Activated CD8-positive, alpha-beta T cell treated with anti-CD3 and anti-CD28 coated beads for 36 hours (primary cell): ENCODE data around the gene FSTL4. TPM values are rescaled to one million over a fixed set of nuclear protein-coding genes. Genes with fewer than 3 reads are reported as not detected.

Source experiments
- ATAC-seq: fragments of 200-7000 bp; cut with Tn5 transposase; one replicate; pipeline ENCODE4 v1.10.0; 2021; ENCODE audit warnings: mild to moderate bottlenecking, moderate library complexity
- CTCF ChIA-PET: fragments of 350-600 bp; sonication (Branson Sonifier 250); formaldehyde crosslinking; loops from one replicate; lab custom pipeline; 2021; ENCODE audit warnings: antibody characterized with exemption; lab: Charles Lee
- POLR2A ChIA-PET: fragments of 350-600 bp; sonication (Branson Sonifier 250); formaldehyde crosslinking; loops from one replicate; lab custom pipeline; 2021; ENCODE audit warnings: antibody characterized with exemption; lab: Charles Lee
- DNase-seq: peaks from one replicate; pipeline ENCODE4 v3.0.0-alpha.2; 2020
- H3K27ac Mint-ChIP-seq: one replicate; pipeline ENCODE4 v1.8.0; 2021; ENCODE audit warnings: mild to moderate bottlenecking, mixed read lengths
- H3K27me3 Mint-ChIP-seq: one replicate; pipeline ENCODE4 v1.8.0; 2021; ENCODE audit warnings: mixed read lengths
- H3K36me3 Mint-ChIP-seq: one replicate; pipeline ENCODE4 v1.8.0; 2021; ENCODE audit warnings: low read depth, mixed read lengths
- H3K4me1 Mint-ChIP-seq: one replicate; pipeline ENCODE4 v1.8.0; 2021; ENCODE audit warnings: low read depth, mixed read lengths
- H3K4me3 Mint-ChIP-seq: one replicate; pipeline ENCODE4 v1.8.0; 2021; ENCODE audit warnings: mild to moderate bottlenecking, moderate library complexity, mixed read lengths
- H3K9me3 Mint-ChIP-seq: one replicate; pipeline ENCODE4 v1.8.0; 2021; ENCODE audit warnings: mixed read lengths
- CTCF ChIP-seq: fragments of 200-600 bp; IDR thresholded peaks from one replicate; pipeline ENCODE4 v1.8.0; 2022; ENCODE audit warnings: antibody characterized with exemption, mild to moderate bottlenecking
- intact Hi-C: fragments of 100-400 bp; cut with micrococcal nuclease; formaldehyde crosslinking; loops from one replicate; pipeline ENCODE4 v1.10.0; 2022
- total RNA-seq, 2 experiments: library from RNA; stranded (reverse); gene quantifications; one replicate each; pipeline ENCODE4 v1.2.3, GENCODE V29; 2021

FSTL4 gene
- total RNA-seq, 2 experiments from 2014 or later, result not detected

- H3K36me3 Mint-ChIP-seq, result no peaks in the 10 kb centered on the region
- ChIA-PET POLR2A (no interaction called here), CTCF (interaction anchor here (1.4 kb wide), 1 partner anchor 227 kb away, joined by 3 read pairs; no protein-coding TSS in a partner anchor)
- no peaks in the 10 kb centered on the region for H3K4me1 Mint-ChIP-seq
- H3K27me3 Mint-ChIP-seq, result peaks cover 38% of the 10 kb centered on the region
- H3K27ac Mint-ChIP-seq, result no peak overlapping the region
- no peak for ATAC-seq
- intact Hi-C loops, result no loop called here
- no peak overlapping the region for H3K4me3 Mint-ChIP-seq
- no peak for DNase-seq
- no peak for TF ChIP-seq CTCF
- no peaks in the 10 kb centered on the region for H3K9me3 Mint-ChIP-seq
Measured at GRCh38 chr5:133641683-133642082, 29.3 kb upstream of the FSTL4 start.

- Mint-ChIP-seq H3K9me3 (no peaks in the 10 kb centered on the region), H3K27me3 (peaks cover 32% of the 10 kb centered on the region), H3K4me3 (no peak overlapping the region), H3K36me3 (no peaks in the 10 kb centered on the region), H3K4me1 (no peaks in the 10 kb centered on the region), H3K27ac (no peak overlapping the region)
- intact Hi-C loops, result no loop called here
- ChIA-PET CTCF (interaction anchor here (1.1 kb wide), 1 partner anchor 27 kb away, joined by 3 read pairs; the partner anchor contains the start of gene FSTL4), POLR2A (no interaction called here)
- DNase-seq (no peak), ATAC-seq (no peak)
- no peak for TF ChIP-seq CTCF
Measured at GRCh38 chr5:133639850-133640528, 27.6 kb upstream of the FSTL4 start.

GRCh38 chr5:133638436-133638835 lies 26.1 kb upstream of the FSTL4 start:
- no peak overlapping the region for H3K27ac Mint-ChIP-seq
- ChIA-PET CTCF (interaction anchor here (1.5 kb wide), 1 partner anchor 231 kb away, joined by 4 read pairs; no protein-coding TSS in a partner anchor), POLR2A (no interaction called here)
- no peaks in the 10 kb centered on the region for H3K4me1 Mint-ChIP-seq
- DNase-seq, result no peak
- no peak for TF ChIP-seq CTCF
- H3K27me3 Mint-ChIP-seq, result peaks cover 31% of the 10 kb centered on the region
- intact Hi-C loops, result no loop called here
- H3K9me3 Mint-ChIP-seq, result no peaks in the 10 kb centered on the region
- H3K36me3 Mint-ChIP-seq, result no peaks in the 10 kb centered on the region
- ATAC-seq, result no peak
- H3K4me3 Mint-ChIP-seq, result no peak overlapping the region

GRCh38 chr5:133637206-133637605 lies 24.9 kb upstream of the FSTL4 start:
- peaks cover 29% of the 10 kb centered on the region for H3K27me3 Mint-ChIP-seq
- POLR2A ChIA-PET, result no interaction called here
- H3K4me1 Mint-ChIP-seq, result no peaks in the 10 kb centered on the region
- TF ChIP-seq CTCF, result no peak
- no peak for DNase-seq
- no peak overlapping the region for H3K4me3 Mint-ChIP-seq
- no peak for ATAC-seq
- peaks cover 5% of the 10 kb centered on the region for H3K9me3 Mint-ChIP-seq
- CTCF ChIA-PET, result no interaction called here
- intact Hi-C loops, result no loop called here
- no peaks in the 10 kb centered on the region for H3K36me3 Mint-ChIP-seq
- no peak overlapping the region for H3K27ac Mint-ChIP-seq

- peaks cover 27% of the 10 kb centered on the region for H3K27me3 Mint-ChIP-seq
- H3K27ac Mint-ChIP-seq, result no peak overlapping the region
- no peak overlapping the region for H3K4me3 Mint-ChIP-seq
- ATAC-seq, result no peak
- intact Hi-C loops, result no loop called here
- ChIA-PET CTCF (no interaction called here), POLR2A (no interaction called here)
- H3K4me1 Mint-ChIP-seq, result no peaks in the 10 kb centered on the region
- peaks cover 5% of the 10 kb centered on the region for H3K9me3 Mint-ChIP-seq
- TF ChIP-seq CTCF, result no peak
- no peaks in the 10 kb centered on the region for H3K36me3 Mint-ChIP-seq
- no peak for DNase-seq
Measured at GRCh38 chr5:133635051-133635450, 22.7 kb upstream of the FSTL4 start.
